Inflammatory macrophage treated with lipopolysaccharide for 1 hour (primary cell): Measurements from ENCODE around the gene KCNH8.
"Not testable (repeated sequence)": the region's sequence is repeated elsewhere in the genome, so short reads cannot be mapped to it uniquely, and the experiment has no call there.

ENCODE experiments used
- DNase-seq, 2 donors: peaks; one replicate each; pipeline ENCODE4 v3.0.0-alpha.2; 2020 to 2022

The KCNH8 gene

GRCh38 chr3:19147905-19148767 lies at the start of gene KCNH8:
TSS of gene KCNH8 (plus strand) at chr3:19148510. CDS start at chr3:19148720, 210 bp downstream.
- DNase-seq: no peak

- DNase-seq: not testable (repeated sequence)
Observed at GRCh38 chr3:19102654-19103290, 45.5 kb upstream of the KCNH8 start.

GRCh38 chr3:19103510-19103909 lies 44.8 kb upstream of the KCNH8 start:
- DNase-seq: no peak

GRCh38 chr3:19104459-19104858 lies 43.9 kb upstream of the KCNH8 start:
- no peak for DNase-seq

GRCh38 chr3:19105826-19106225 lies 42.5 kb upstream of the KCNH8 start:
- DNase-seq: peak in 1 of 2 donors; percentile 7

GRCh38 chr3:19106307-19106706 lies 42.0 kb upstream of the KCNH8 start:
- no peak for DNase-seq

- DNase-seq: no peak
Observed at GRCh38 chr3:19107719-19108118, 40.6 kb upstream of the KCNH8 start.

- DNase-seq: no peak
Observed at GRCh38 chr3:19110335-19110895, 37.9 kb upstream of the KCNH8 start.

GRCh38 chr3:19114461-19114860 lies 33.8 kb upstream of the KCNH8 start:
- DNase-seq: no peak

GRCh38 chr3:19116239-19116638 lies 32.1 kb upstream of the KCNH8 start:
- no peak for DNase-seq

- no peak for DNase-seq
Observed at GRCh38 chr3:19124752-19125151, 23.6 kb upstream of the KCNH8 start.

GRCh38 chr3:19139863-19140262 lies 8.4 kb upstream of the KCNH8 start:
- DNase-seq: no peak

- peak; percentile 85 to 88 for DNase-seq
Observed at GRCh38 chr3:19146685-19147650, 1.3 kb upstream of the KCNH8 start.

- no peak for DNase-seq
Observed at GRCh38 chr3:19148768-19149091, 420 bp downstream of the KCNH8 start.

- DNase-seq: peak; percentile 16 to 40
Observed at GRCh38 chr3:19149368-19149767, 1.1 kb downstream of the KCNH8 start.

GRCh38 chr3:19151171-19151570 lies 2.9 kb downstream of the KCNH8 start:
- no peak for DNase-seq

GRCh38 chr3:19154693-19155250 lies 6.5 kb downstream of the KCNH8 start:
- no peak for DNase-seq

- DNase-seq: no peak
Observed at GRCh38 chr3:19155375-19155774, 7.1 kb downstream of the KCNH8 start.

- DNase-seq: no peak
Observed at GRCh38 chr3:19159966-19160635, 11.8 kb downstream of the KCNH8 start.

- DNase-seq: no peak
Observed at GRCh38 chr3:19165654-19166053, 17.3 kb downstream of the KCNH8 start.

GRCh38 chr3:19171794-19172193 lies 23.5 kb downstream of the KCNH8 start:
- no peak for DNase-seq

- no peak for DNase-seq
Observed at GRCh38 chr3:19173945-19174344, 25.6 kb downstream of the KCNH8 start.
